Kidney (tissue), 14 donors: ENCODE data around the gene OXLD1. TPM values are rescaled to one million over a fixed set of nuclear protein-coding genes. Genes with fewer than 3 reads are reported as not detected.

Source experiments
- DNase-seq, 5 donors: peaks; one replicate each; pipeline ENCODE4 v3.0.0-alpha.2; 2013 to 2020
- FAIRE-seq: peaks from 2 replicates; lab custom pipeline; 2012; peaks lifted over from hg19 to GRCh38; lab: Jason Lieb, UNC
- H3K27ac ChIP-seq, 2 donors: one replicate each; pipeline ENCODE4 v1.7.0; 2013; ENCODE audit warnings: low read depth in 2 of 2, low read length in 2 of 2, inconsistent platforms in 1 of 2
- H3K27me3 ChIP-seq: one replicate; pipeline ENCODE4 v1.7.1; 2013; ENCODE audit warnings: low read length, inconsistent platforms; ENCODE audit not compliant: control insufficient read depth, insufficient read depth
- H3K36me3 ChIP-seq, 3 donors: one replicate each; pipeline versions ENCODE4 v1.7.0 to v1.7.1; 2013; ENCODE audit warnings: low read length in 3 of 3, control low read depth in 1 of 3, inconsistent platforms in 1 of 3; ENCODE audit not compliant: insufficient read depth in 3 of 3, control insufficient read depth in 2 of 3
- H3K4me1 ChIP-seq, 3 donors: one replicate each; pipeline versions ENCODE4 v1.7.0 to v1.7.1; 2013; ENCODE audit warnings: low read length in 3 of 3, inconsistent platforms in 1 of 3, low read depth in 1 of 3; ENCODE audit not compliant: control insufficient read depth in 2 of 3, insufficient read depth in 2 of 3
- H3K4me3 ChIP-seq, 3 donors: one replicate each; pipeline versions ENCODE4 v1.7.0 to v1.8.1; 2013; ENCODE audit warnings: low read length in 3 of 3, control low read depth in 1 of 3, inconsistent platforms in 1 of 3
- H3K9ac ChIP-seq, 3 donors: one replicate each; pipeline versions ENCODE4 v1.7.0 to v1.7.1; 2013; ENCODE audit warnings: low read length in 3 of 3, control low read depth in 1 of 3, inconsistent platforms in 1 of 3
- H3K9me3 ChIP-seq, 3 donors: one replicate each; pipeline versions ENCODE4 v1.7.0 to v1.7.1; 2013; ENCODE audit warnings: low read length in 3 of 3, control low read depth in 1 of 3, inconsistent platforms in 1 of 3; ENCODE audit not compliant: control insufficient read depth in 2 of 3, insufficient read depth in 1 of 3
- intact Hi-C: fragments of 100-400 bp; cut with DNase I; formaldehyde crosslinking; loops from one replicate; pipeline ENCODE4 v1.11.1; 2022
- polyA plus RNA-seq: library from polyadenylated mRNA; stranded (reverse); fragments of 350-450 nt; fragmentation: Illumina TruSeq; extraction: RNeasy Lipid Tissue Mini Kit (QIAGEN cat#74804); gene quantifications from one replicate; pipeline ENCODE4 v1.2.3, GENCODE V29; 2014; ENCODE audit warnings: low read depth, low replicate concordance; ENCODE audit not compliant: insufficient read depth
- total RNA-seq: library from RNA; stranded (reverse); fragmentation: NEBNext Ultra II Directional; extraction: Animal tissue kit (Norgen Biotek cat#: 25700); gene quantifications from one replicate; pipeline ENCODE4 v1.2.1, GENCODE V29; 2021
- TF ChIP-seq, protein P1 (sequence below): IDR thresholded peaks from 3 replicates; pipeline ENCODE4 v1.5.1; 2012; ENCODE audit warnings: mild to moderate bottlenecking, moderate library complexity, borderline replicate concordance; ENCODE audit not compliant: insufficient read depth; ENCODE audit errors: extremely low read depth
- donor health status: control.
- donor health status: control.
- donor health status: control.
- donor health status: control.
- donor health status: control.
- donor health status: DM: yes; HTN: yes; CAD: no.
- donor health status: Normal renal cell carcinoma (clear cell type).

Gene OXLD1
- total and polyA plus RNA-seq, 2 donors from 2014 or later = 28.2 to 51.9 TPM

DNA sequence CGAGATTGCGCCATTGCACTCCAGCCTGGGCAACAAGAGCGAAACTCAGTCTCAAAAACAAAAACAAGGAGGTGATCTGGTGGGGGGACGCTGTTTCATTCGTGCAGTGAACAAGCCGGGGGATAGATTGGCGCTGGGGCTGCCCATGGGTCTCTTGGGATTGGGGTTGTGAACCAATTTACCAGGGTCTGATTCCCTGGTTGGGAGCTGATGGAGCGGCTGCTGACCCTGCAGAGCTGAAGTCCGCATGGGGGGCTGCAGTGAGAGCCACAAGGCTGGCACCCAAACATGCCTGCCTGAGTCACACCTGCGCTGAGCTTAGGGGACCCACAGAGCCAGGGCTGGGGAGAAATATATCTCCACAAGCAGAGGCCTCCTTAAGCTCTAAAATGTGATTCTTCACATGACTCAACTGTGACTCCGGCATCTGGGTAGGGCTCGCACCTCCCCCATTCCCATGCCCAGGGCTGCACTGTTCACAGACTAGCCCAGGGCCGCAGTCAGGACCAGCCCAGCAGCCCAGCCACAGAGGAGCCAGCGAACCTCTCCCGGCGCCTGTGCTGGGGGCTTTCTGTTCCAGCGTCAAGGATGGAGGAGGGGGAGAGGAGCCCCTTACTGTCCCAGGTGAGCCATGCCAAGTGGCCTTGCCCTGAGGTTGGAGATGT is 24.4 kb downstream of the OXLD1 start:
- TF ChIP-seq, protein P1, sequence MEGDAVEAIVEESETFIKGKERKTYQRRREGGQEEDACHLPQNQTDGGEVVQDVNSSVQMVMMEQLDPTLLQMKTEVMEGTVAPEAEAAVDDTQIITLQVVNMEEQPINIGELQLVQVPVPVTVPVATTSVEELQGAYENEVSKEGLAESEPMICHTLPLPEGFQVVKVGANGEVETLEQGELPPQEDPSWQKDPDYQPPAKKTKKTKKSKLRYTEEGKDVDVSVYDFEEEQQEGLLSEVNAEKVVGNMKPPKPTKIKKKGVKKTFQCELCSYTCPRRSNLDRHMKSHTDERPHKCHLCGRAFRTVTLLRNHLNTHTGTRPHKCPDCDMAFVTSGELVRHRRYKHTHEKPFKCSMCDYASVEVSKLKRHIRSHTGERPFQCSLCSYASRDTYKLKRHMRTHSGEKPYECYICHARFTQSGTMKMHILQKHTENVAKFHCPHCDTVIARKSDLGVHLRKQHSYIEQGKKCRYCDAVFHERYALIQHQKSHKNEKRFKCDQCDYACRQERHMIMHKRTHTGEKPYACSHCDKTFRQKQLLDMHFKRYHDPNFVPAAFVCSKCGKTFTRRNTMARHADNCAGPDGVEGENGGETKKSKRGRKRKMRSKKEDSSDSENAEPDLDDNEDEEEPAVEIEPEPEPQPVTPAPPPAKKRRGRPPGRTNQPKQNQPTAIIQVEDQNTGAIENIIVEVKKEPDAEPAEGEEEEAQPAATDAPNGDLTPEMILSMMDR = no peak
- intact Hi-C loops = no loop called here
- Histone ChIP-seq H3K4me3 (no peak overlapping the region), H3K27ac (no peak overlapping the region), H3K9ac (no peak overlapping the region), H3K27me3 (no peaks in the 10 kb centered on the region), H3K36me3 (peaks cover 2 to 3% (median 3%) of the 10 kb centered on the region in 3 donors), H3K9me3 (no peaks in the 10 kb centered on the region), H3K4me1 (no peaks in the 10 kb centered on the region)
- peak in 1 of 5 donors; percentile 45 for DNase-seq
- no peak for FAIRE-seq

DNA sequence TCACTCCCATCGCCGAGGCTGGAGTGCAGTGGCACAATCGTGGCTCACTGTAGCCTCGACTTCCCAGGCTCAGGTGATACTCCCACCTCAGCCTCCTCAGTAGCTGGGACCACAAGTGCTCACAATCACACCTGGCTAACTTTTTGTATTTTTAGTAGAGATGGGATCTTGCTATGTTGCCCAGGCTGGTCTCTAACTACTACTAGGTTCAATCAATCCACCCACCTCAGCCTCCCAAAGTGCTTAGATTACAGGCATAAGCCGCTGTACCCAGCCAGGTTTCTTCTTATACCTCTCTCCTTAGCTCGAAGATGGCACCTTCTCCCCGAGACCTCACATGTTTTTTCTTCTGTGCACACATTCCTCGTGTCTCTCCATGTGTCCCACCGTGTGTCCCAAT is 26.4 kb downstream of the OXLD1 start:
- no peaks in the 10 kb centered on the region for H3K36me3 ChIP-seq
- no peak overlapping the region for H3K4me3 ChIP-seq
- no peaks in the 10 kb centered on the region for H3K9me3 ChIP-seq
- H3K4me1 ChIP-seq = peaks cover 0 to 9% (median 4%) of the 10 kb centered on the region in 3 donors
- intact Hi-C loops = no loop called here
- no peak overlapping the region for H3K27ac ChIP-seq
- FAIRE-seq (no peak), DNase-seq (peak in 1 of 5 donors; percentile 28)
- TF ChIP-seq, protein P1 = no peak
- no peak overlapping the region for H3K9ac ChIP-seq
- H3K27me3 ChIP-seq = no peaks in the 10 kb centered on the region

DNA sequence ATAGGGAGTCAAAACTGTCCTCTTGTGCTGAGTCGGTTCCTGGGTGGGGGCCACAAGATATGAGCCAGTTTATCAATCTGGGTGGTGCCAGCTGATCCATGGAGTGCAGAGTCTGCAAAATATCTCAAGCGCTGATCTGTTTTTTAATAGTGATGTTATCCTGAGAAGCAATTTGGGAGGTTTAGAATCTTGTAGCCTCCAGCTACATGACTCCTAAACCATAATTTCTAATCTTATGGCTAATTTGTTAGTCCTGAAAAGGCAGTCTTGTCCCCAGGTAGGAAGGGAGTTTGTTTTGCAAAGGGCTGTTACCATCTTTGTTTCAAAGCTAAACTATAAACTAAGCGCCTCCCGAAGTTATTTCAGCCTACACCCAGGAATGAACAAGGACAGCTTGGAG is 27.7 kb downstream of the OXLD1 start:
- H3K4me3 ChIP-seq = no peak overlapping the region
- DNase-seq = no peak
- intact Hi-C loops = no loop called here

More for the DNA sequence above, 27.7 kb downstream of the OXLD1 start:
- FAIRE-seq = no peak
- Histone ChIP-seq H3K4me1 (peaks cover 0 to 9% (median 4%) of the 10 kb centered on the region in 3 donors), H3K27ac (no peak overlapping the region), H3K36me3 (no peaks in the 10 kb centered on the region), H3K9ac (no peak overlapping the region), H3K27me3 (no peaks in the 10 kb centered on the region), H3K9me3 (no peaks in the 10 kb centered on the region)
- TF ChIP-seq, protein P1 = no peak
